NCI-H2107 treated with DMSO at 0.1 percent for 48 hours (cell line): ENCODE measurements around the gene NBEAL2.
"Not testable (repeated sequence)": the region's sequence is repeated elsewhere in the genome, so short reads cannot be mapped to it uniquely, and the experiment has no call there.

Experiments used
- DNase-seq: peaks from one replicate; lab custom pipeline; 2025; ENCODE audit not compliant: unreplicated experiment; lab: John Stamatoyannopoulos, UW

Gene NBEAL2

GRCh38 chr3:46960835-46961234 is 18.6 kb upstream of the NBEAL2 start:
- DNase-seq: no peak

GRCh38 chr3:46962427-46962826 is 17.0 kb upstream of the NBEAL2 start:
- DNase-seq: no peak

GRCh38 chr3:46962990-46963389 is 16.5 kb upstream of the NBEAL2 start:
- no peak for DNase-seq

GRCh38 chr3:46964038-46964590 is 15.4 kb upstream of the NBEAL2 start:
- DNase-seq: not testable (repeated sequence)

- DNase-seq: no peak
Observed at GRCh38 chr3:46965151-46965550, 14.3 kb upstream of the NBEAL2 start.

GRCh38 chr3:46966811-46967210 is 12.7 kb upstream of the NBEAL2 start:
- no peak for DNase-seq

GRCh38 chr3:46968783-46969428 is 10.6 kb upstream of the NBEAL2 start:
- DNase-seq: no peak

- no peak for DNase-seq
Observed at GRCh38 chr3:46970391-46971091, 8.9 kb upstream of the NBEAL2 start.

- no peak for DNase-seq
Observed at GRCh38 chr3:46971151-46971550, 8.3 kb upstream of the NBEAL2 start.

GRCh38 chr3:46971742-46972141 is 7.7 kb upstream of the NBEAL2 start:
- no peak for DNase-seq

- no peak for DNase-seq
Observed at GRCh38 chr3:46972396-46972795, 7.1 kb upstream of the NBEAL2 start.

- DNase-seq: no peak
Observed at GRCh38 chr3:46974421-46975171, 4.9 kb upstream of the NBEAL2 start.

GRCh38 chr3:46976326-46977190 is 2.9 kb upstream of the NBEAL2 start, which contains the start of gene CCDC12:
Gene CCDC12 (minus strand): TSS chr3:46976745. CDS start chr3:46976732, 13 bp downstream.
- peak; percentile 88 for DNase-seq

GRCh38 chr3:46977811-46978195 is 1.7 kb upstream of the NBEAL2 start:
- DNase-seq: no peak

GRCh38 chr3:46978381-46978780 is 1.1 kb upstream of the NBEAL2 start:
- DNase-seq: no peak

- no peak for DNase-seq
Observed at GRCh38 chr3:46979958-46980497, 562 bp downstream of the NBEAL2 start.

GRCh38 chr3:46981932-46982471 is 2.5 kb downstream of the NBEAL2 start:
- DNase-seq: no peak

- no peak for DNase-seq
Observed at GRCh38 chr3:46982546-46982945, 3.1 kb downstream of the NBEAL2 start.

GRCh38 chr3:46984591-46985459 is 5.4 kb downstream of the NBEAL2 start:
- DNase-seq: no peak
